Measurements from ENCODE around the gene UNC5C.

UNC5C gene

DNA sequence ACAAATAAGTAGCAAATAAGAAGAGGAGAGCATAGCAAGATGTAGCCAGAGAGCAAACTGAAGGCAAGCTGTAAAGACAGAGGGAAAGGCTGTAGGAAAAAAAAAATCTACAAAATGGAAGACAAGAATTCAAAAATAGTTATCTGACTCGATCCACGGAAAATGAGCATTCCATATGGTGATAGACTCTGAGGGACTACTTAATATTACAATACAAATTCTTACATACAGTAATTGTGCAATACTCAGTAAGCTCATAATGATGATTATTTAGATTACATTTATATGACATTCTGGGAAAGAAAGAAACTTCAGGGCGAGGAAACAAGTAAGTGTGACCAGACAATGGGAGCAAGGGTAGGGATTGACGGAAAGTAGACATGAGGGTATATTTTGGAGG is 102.6 kb downstream of the UNC5C start:
- no peak for DNase-seq

DNA sequence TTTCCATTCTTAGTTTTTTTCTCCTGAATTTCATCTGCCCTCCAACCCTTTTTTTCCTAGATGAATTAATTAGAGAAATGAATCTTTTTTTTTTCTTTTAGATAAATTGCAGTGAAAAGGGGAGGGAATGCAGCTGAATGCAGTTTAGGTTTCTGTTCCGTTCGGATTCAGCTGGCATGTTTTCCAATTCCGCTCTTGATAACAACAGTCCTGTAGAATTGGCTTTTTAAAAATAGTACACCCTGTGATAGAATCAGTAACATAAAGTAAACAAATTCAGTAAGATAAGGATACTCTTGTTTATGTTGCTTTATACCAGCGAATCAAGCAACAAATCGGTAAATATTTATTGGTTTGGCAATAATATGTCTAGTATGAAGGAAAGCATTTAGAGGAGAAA is 103.5 kb downstream of the UNC5C start:
- no peak for DNase-seq

DNA sequence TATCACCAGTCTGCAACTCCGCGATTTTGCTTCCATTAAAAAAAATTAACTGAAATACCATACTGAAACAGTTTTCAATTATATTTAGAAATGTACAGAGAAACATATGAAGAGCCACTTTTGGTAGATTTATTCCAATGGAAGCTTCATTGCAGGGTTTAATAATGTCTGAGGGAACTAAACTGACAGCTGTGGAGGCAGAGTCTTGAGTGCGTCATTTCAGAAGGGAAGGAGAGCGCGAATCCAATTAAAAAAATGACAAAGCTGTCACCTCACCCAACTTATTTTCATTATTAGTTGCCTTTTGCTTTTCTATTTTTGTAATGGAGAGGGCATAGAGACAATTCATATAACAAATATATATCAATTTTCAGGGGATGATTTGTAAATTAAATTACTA is 104.0 kb downstream of the UNC5C start:
- no peak for DNase-seq

DNA sequence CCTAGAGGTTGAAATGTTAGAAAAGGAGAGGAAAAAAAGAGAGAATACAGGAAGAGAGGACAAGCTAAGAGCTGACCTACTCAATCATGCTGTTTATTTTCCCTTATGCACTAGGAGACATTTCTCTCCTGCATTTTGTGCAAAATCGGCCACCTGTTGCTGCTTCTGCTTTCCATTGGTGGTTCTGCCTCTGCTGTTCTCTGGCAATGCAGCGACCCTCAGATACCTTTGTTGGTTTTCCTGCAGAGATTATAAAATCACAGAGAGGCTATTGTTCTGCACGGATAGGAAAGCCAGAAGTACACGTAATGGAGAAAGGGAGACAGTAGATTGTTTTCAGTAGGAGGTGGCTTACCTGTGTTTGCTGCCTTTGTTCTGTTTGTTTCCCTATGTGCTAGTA is 108.9 kb downstream of the UNC5C start:
- DNase-seq: peak; percentile 16

DNA sequence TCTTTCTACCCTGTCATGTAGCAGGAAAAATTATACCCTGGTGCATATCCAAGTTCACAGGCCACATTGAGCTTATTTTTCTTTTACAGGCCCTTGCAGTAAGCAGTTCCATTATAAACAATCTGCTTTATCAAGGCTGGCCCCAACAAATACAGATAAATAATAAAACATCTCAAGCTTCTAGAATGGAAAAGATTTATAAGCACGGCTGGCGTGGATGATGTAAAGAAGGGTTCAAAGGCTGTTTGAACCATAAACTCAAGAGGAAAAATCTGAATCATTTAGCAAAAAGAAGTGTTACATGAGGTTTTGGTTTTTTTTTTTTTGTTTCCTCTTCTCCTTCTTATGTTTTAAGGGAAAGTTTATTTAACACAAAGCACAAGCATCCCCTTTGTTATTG is 109.7 kb downstream of the UNC5C start:
- DNase-seq: no peak

DNA sequence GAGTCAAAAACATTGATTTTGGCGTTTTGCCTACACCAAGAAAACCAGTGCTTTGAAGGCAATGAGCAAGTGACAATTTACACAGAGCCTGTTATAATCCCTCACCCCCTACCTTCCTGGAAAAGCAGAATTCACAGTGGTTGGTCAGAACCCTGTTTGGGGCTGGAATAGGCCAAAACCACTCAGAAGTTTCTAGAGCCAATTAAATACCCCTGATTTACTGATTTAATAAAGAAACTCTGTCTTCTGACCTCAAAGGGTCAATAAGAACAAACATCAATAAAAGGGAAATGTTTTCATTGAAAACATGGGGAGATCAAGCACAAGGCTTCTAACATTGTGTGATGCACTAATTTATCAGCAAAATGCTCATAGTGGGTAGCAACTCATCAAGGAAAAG is 116.3 kb downstream of the UNC5C start:
- DNase-seq: no peak

DNA sequence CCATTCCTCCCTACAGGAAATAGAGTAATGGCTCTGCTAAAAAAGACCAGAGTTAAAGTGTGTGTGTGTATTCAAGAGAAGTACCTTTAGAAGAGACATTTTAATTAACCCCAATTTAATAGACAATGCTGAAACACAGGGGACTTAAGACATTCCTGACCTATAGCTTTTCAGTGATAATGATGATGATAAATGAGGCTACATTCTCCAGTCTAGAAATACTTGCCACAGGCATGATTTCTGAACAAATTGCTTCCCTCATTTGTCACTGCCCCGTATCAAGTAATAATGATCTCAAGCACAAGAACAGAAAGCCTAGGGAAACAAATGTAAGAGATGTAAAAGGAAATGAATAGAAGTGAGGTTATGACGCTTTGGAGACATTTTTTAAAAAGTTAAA is 117.1 kb downstream of the UNC5C start:
- DNase-seq: peak; percentile 17

DNA sequence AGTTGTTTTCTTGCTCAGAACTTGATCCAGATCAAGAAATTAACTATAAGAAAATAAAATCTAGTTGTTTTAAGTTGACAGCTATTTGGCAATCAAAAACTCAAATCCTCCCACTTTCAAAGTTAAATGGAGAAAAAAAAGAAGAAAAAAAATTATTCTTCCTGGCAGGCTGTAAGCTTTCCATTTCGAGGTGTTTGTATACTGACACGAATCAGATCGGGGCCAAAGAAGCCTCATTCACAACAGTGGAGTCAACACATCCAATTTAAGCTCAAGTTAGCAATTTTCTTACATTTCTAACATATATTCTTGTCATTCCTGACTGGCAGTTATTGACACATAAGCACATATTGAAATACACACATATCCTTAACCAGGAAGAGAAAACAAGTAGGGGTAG is 119.4 kb downstream of the UNC5C start:
- DNase-seq: no peak

DNA sequence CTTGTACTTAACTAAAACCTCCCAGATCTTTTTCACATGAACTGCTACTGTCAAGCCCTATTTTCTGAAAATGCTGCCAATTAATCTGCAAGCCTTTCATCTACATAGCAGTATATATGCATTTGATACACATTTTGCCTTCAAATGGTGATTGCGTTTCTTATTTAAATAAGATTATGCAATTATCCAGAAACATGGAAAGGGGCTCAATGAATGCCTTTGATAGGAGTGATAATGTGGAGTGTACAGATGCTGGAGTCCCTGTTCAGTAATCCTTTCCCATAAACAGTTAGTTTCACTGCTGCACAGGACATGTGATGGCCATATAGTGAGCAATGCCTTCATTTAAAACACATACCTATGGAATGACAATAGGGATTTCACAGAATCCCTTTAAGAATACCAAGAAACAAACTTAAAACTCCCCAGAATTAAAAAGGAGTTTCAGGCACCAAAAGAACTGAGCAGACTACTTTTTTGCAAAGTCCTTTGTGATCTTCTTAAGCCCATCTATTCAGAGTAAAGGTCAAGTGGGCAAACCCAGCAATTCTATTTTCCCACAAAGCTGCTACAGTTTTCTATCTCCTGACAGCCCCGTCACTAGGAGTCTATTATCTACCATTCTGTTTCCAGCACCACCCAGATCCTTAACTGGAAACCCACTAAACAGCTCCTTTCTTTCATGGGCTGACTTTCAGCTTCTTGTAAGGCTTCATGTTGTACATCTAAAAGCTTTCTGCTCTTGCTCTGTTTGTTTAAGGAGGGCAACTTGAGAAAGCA is 120.3 kb downstream of the UNC5C start:
- DNase-seq: no peak

DNA sequence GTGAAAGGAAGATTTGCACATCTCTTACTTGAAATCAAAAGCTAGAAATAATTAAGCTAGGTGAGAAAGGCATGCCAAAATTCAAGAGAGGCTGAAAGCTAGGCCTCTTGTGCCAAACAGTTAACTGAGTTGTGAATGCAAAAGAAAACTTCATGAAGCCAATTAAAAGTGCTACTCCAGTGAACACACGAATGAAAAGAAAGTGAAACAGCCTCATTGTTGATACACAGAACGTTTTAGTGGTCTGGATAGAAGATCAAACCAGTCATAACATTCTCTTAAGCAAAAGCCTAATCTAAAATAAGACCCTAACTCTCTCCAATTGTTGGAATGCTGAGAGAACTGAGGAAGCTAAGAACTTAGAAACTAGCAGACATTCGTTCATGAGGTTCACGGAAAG is 122.3 kb downstream of the UNC5C start:
- DNase-seq: no peak

DNA sequence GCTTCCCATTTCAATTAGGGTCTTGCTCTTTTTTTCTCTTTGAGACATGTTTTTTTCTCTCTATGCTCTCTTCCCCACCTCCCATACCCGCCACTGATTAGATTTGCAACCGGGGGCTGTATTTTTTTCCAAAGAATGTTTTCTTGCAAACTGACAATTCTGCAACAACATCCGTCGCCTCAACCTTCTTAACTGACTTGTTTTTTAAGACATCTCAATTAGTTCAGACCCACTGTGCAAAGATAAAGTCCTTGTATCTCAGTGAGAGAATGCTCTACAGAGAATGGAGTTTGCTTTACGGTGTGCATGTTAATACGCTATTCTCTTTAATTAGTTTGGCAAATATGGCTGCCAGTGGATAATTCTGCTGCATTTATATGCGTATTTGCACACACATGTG is 126.3 kb downstream of the UNC5C start:
- no peak for DNase-seq

DNA sequence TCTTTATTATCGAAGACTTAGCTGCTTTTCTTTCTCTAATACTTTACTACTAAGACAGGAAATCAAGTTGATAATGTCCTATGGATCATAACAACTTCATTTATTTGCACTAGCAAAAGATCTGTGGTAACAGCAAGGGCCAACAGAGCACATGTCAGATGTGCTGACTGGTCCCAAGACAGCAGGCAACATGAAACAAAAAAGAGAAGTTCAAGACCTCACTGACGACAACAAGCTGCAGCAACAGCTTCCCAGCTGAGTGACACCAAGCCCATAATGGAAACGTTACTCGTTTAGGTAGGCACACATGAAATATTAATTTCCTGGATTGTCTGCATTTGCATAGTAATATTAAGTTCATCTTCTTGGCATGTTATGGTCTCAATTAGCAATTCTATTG is 126.9 kb downstream of the UNC5C start:
- DNase-seq: no peak

DNA sequence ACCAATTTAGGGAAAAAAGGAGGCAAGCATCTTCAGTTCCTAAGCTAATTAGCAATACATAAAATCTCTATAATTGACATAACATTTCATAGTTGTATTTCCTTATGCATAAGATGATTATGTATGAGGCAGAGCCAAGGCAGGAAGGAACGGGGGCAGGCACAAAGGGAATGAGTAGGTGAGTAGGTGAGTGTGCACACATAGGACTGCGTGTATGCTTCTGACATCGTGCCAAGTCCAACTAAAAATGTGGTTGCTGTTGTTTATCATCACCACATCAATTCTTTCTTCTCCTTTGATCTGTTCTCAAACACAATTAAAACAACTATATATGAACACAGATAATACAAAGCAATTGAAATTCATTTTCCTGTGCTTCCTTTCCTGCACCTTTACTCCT is 131.2 kb downstream of the UNC5C start:
- DNase-seq: no peak

DNA sequence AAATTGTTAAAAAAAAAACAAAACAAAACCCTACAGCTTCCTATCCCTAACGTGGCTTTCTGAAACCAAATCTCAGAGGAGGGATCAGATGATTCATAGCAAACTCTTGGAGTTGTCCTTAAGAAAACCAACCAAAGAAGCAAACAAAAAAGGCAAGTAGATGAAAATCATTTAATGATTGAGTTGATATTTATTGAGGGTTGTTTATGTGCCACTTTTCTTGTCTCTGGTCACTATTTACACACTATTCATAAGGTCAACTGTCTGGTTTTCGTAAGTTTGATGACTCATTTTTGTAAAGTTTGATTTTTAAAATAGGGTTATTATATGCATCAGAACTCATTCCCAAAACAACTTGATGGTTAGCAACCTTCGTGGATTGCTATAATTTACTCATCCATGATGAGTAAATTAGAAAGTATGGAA is 133.4 kb downstream of the UNC5C start:
- no peak for DNase-seq

DNA sequence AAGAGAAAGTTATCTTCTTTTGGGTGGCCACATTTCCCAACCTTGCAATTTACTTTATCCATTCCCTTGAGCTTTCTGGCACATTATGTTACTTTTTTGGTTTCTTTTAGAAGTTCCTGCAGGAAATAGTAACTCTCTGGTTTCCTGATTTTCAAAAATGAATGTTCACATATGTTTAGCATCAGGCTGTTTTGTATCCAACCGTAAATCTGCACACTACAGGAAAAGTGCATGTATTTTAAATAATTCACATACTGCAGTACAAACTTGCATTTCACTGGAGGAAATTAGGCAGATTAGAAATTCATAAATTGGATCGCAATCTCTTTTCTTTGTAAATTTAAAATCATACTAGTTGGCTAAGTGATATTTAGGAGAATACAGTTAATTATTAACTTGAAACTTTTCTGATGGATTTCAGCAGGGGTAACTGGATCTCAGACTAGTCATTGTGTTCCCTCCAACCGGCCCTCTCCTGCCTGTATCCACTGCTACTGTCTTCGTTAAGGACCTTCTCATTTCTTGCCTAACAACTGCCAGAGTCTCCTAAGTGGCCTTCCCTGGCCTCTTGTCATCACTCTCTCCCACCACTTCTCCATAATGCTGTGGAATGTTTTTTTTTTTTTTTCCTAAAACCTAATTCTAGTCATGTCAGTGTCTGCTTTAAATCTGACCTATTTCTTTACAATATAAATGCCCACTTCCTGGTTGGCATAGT is 137.2 kb downstream of the UNC5C start:
- no peak for DNase-seq

DNA sequence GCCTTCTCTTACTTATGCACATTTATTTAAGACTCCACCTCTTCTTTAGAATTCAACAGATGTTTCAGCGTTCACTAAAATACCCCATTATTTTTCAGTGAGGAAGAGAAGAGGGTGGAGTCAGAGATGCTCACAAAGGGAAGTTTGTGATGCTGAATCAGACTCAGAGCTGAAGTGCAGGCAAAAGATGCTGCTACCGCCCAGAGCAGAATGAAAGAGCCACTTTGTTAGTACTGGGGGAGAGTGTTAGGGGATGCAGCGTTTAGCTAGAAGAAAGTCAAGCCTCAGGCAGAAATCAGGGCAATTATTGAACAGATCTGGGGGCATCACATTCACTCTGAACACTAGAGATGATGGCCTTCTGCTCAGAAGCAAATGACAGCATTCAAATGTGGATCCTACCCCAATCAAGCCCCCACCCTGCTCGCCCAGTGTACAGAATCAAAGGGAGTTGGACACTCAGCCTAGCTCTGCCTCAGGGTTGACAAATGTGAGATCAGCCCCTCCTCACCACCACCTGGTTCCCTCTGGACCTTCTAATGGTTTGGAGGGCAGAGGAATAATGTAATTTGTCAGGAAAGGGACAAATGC is 138.3 kb downstream of the UNC5C start:
- no peak for DNase-seq

DNA sequence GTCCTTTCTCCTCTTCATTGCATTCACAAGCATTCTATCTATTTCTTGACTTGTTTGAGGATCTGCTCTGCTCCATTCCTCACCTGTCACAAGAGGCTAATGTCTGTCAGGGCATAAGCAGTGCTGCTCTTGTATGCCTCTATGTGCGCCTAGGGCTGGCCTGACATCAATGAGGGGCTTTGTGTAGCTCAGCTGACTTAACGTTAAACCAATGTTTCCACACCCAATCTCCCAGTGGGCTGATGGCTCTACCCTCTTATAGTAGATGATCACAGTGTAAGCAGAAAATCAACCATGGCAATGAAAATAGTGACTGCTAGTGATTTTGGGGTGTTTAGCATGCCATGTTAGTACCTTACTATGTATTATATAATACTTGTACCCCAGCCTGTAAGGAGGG is 139.0 kb downstream of the UNC5C start:
- DNase-seq: no peak

DNA sequence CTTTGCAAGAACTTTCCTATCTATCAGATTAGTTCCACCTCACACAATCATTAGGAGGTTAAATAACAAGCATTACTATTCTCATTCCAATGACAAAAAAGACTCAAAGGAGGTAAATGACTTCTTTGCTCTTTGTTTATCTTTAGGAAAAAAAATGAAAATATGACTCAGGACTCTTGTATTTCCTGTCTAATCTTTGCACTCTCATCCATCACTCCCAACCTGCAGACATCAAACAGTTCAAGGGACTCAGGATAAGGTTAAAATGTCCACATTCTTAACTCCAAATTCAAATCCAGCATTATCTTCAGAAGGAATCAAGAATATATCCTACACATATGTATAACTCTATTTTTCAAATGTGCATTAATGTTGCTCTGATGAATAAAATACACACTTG is 139.6 kb downstream of the UNC5C start:
- no peak for DNase-seq

DNA sequence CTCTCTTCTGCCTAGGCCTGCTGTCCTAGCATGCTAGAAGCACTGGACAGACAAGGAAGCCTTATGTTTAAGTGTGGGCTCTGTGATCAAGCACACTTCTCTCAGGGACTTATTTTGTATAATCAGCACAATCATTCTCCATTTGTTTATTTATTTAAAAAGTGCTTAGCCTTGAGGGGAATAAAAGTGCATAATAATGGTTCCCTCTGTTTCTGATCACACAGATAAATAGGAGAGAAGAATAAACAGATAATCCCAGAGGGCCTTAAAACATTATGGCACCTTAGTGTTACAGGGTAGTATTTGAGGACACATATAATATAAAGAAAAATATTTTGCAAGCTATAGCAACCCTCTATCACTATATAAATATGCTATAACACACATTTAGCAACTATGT is 146.5 kb downstream of the UNC5C start:
- no peak for DNase-seq

DNA sequence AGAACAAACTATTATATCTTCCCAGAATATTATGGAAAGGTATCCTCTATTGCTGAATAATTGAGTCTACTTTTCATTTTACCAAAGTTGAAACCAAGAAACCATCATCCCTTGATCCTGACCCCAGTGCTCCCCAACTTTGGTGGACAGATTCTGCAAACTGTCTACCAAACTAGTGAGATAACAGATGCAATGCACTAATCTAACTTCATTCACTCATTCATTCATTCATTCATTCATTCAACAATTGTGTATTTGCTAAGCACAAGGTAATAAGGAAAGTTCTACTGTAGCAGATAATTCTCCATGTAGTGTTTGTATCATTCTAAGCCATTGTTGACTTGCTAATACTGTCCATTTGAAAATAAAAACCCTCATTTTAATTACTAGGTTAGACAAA is 150.6 kb downstream of the UNC5C start:
- DNase-seq: no peak

DNA sequence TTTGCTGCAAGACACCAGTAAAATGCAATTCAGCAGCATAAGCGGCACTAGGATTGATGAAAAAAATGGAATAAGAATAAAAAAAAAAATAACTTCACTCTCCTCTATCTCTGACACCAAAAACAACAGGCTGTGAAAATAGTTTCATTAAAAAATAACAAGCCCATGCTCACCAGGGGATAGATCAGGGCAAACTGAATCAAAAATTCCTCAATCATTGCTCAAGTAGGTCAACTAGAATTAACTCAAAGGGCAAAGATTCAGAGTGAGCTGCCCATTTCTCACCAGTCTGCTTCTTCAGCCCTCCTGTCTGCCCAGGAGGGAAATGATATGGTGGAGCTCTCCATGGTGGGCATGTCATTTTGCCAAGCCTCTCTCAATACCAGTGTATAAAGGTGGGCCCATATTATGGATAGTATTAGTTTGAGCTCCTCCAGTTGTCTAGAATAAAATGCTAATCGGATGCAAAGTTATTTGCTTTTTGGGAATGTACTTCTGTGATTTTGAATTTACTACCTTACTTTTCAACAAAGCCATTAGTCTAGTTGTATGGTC is 153.9 kb downstream of the UNC5C start:
- no peak for DNase-seq

DNA sequence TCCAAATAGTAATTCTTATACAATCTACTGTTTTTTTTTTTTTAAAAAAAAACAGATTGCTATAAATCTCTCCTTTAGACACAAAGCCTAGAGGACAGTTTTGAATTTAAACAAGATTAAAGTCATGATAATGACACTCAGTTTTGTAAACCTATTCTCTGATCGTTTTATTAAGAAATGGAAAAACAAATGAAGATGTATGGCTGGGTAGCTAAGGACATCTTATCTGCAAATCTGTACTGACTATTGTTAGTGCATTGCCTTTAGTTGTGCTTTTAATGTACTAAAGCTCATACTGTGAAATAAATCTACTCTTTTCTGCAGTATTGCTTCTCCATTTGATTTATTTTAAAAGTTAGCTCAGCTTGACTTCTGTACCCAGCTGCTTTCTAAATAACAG is 155.0 kb downstream of the UNC5C start:
- no peak for DNase-seq

DNA sequence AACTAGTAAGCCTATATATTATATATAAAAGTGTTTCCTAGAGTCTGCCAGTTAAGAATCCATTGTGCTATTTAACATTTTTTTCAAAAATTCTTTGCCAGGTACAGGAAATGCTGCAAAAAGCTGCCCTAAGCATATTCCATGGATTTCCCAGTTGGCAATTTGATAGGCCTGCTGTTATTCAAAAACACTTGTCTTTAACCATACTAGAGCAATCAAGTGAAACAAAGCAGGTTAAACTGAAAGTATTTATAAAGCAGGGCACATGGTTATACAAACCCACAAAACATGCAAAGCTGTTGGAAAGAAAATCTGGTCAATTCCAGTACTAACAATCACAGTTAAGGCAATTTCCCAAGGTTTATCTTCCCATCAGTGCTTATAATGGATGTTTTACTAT is 159.9 kb downstream of the UNC5C start:
- peak; percentile 1 for DNase-seq

DNA sequence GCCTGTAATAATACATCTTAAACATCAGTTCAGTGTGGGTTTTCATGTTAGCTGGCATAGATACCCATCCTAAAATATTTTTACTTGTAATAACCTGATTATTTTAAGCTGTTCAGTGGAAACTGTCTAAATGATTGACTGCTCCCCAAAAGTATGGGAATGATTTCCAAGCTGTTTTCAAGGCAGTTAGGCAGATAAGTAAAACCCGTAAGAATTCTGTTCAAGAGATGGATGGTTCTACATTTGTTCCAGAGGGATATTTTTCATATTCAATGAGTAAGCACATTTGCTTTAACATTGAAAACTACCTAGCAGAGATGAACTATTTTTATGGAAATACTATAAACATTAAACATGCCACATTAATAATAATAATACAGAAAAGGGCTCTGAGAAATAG is 161.1 kb downstream of the UNC5C start:
- DNase-seq: no peak
